Ovary (tissue), 3 donors: ENCODE results near the gene CYB5R4.

Source experiments
- EP300 ChIP-seq: sonication (generic); formaldehyde crosslinking; IDR thresholded peaks from one replicate; pipeline ENCODE4 v1.6.1; 2017; ENCODE audit warnings: antibody characterized with exemption
- POLR2A ChIP-seq: fragments of 450-650 bp; IDR thresholded peaks from one replicate; pipeline ENCODE4 v1.6.1; 2017; ENCODE audit warnings: antibody characterized with exemption, mild to moderate bottlenecking, moderate library complexity
- TF ChIP-seq, protein P1 (sequence below), 3 donors: fragments of 450-650 bp in 2 of 3; fragments of 200-600 bp in 1 of 3; IDR thresholded peaks; one replicate each; pipeline versions ENCODE4 v1.5.1 to v1.8.0; 2016 to 2022; ENCODE audit warnings: antibody characterized with exemption in 3 of 3, mild to moderate bottlenecking in 1 of 3
- donor health status: DM: no; HTN: no; CAD: no.

DNA sequence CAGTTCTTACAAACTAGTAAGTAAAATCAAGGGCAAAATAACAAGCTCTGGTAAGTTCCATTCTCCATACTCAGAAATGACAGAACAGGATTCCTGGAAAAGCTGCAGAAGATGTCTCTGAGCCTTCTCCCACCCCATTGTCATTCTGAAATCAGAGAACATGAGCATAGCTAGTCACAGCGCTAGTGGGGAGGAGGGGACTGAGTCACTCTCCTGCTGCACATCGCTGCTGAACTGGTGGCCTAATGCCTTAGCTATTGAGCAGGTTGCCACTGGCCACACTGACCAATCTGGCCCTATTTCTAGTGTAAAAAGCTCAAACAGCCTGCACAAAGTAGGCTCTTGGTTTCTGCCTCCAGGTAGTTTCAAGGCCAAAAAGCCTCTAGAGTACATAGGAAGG, 32.4 kb upstream of the CYB5R4 start:
- TF ChIP-seq, protein P1, sequence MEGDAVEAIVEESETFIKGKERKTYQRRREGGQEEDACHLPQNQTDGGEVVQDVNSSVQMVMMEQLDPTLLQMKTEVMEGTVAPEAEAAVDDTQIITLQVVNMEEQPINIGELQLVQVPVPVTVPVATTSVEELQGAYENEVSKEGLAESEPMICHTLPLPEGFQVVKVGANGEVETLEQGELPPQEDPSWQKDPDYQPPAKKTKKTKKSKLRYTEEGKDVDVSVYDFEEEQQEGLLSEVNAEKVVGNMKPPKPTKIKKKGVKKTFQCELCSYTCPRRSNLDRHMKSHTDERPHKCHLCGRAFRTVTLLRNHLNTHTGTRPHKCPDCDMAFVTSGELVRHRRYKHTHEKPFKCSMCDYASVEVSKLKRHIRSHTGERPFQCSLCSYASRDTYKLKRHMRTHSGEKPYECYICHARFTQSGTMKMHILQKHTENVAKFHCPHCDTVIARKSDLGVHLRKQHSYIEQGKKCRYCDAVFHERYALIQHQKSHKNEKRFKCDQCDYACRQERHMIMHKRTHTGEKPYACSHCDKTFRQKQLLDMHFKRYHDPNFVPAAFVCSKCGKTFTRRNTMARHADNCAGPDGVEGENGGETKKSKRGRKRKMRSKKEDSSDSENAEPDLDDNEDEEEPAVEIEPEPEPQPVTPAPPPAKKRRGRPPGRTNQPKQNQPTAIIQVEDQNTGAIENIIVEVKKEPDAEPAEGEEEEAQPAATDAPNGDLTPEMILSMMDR (IDR thresholded peaks at IDR 0.05) = no peak
- TF ChIP-seq EP300 (no peak), POLR2A (no peak)
